Neural progenitor cell (in vitro differentiated cells): ENCODE results near the gene P3H3. TPM values are rescaled to one million over a fixed set of nuclear protein-coding genes. Genes with fewer than 3 reads are reported as not detected.
A peak's percentile ranks its signal among the peaks of the same experiment; 100 is the strongest.

Experiments used
- DNase-seq: peaks from one replicate; pipeline ENCODE4 v3.0.0-alpha.2; 2016; ENCODE audit warnings: low spot score
- H2AFZ ChIP-seq: fragments of 200-600 bp; sonication (generic); replicated peaks from 2 replicates; pipeline ENCODE4 v1.6.1; 2016; ENCODE audit warnings: antibody characterized with exemption
- H3F3A ChIP-seq: fragments of 200-600 bp; sonication (generic); 2 replicates; pipeline ENCODE4 v1.6.1; 2016; ENCODE audit warnings: antibody characterized with exemption, low read depth
- H3K27ac ChIP-seq: fragments of 200-600 bp; sonication (generic); 2 replicates; pipeline ENCODE4 v1.5.1; 2016; ENCODE audit warnings: mild to moderate bottlenecking
- H3K27me3 ChIP-seq: fragments of 200-600 bp; sonication (generic); 2 replicates; pipeline ENCODE4 v1.6.1; 2016; ENCODE audit warnings: mild to moderate bottlenecking, moderate library complexity
- H3K36me3 ChIP-seq: fragments of 200-600 bp; sonication (generic); 2 replicates; pipeline ENCODE4 v1.5.1; 2016
- H3K4me1 ChIP-seq: fragments of 200-600 bp; sonication (generic); 2 replicates; pipeline ENCODE4 v1.6.1; 2016; ENCODE audit warnings: mixed run types
- H3K4me2 ChIP-seq: fragments of 200-600 bp; sonication (generic); 2 replicates; pipeline ENCODE4 v1.6.1; 2016
- H3K4me3 ChIP-seq: fragments of 200-600 bp; sonication (generic); 2 replicates; pipeline ENCODE4 v1.5.1; 2016
- H3K79me2 ChIP-seq: fragments of 200-600 bp; sonication (generic); 2 replicates; pipeline ENCODE4 v1.6.1; 2016; ENCODE audit warnings: low read depth
- H3K9ac ChIP-seq: fragments of 200-600 bp; sonication (generic); 2 replicates; pipeline ENCODE4 v1.6.1; 2016
- H3K9me3 ChIP-seq: fragments of 200-600 bp; sonication (generic); 2 replicates; pipeline ENCODE4 v1.5.1; 2016; ENCODE audit warnings: low read depth
- H4K20me1 ChIP-seq: fragments of 200-600 bp; sonication (generic); 2 replicates; pipeline ENCODE4 v1.6.1; 2016; ENCODE audit warnings: low read depth
- H3K27ac Mint-ChIP-seq: 3 replicates; pipeline ENCODE4 v1.8.0; 2021; ENCODE audit warnings: mixed read lengths
- H3K27me3 Mint-ChIP-seq: 2 replicates; pipeline ENCODE4 v1.8.0; 2022; ENCODE audit warnings: low read depth, mild to moderate bottlenecking, inconsistent platforms, moderate library complexity, mixed read lengths; ENCODE audit not compliant: insufficient read depth
- H3K36me3 Mint-ChIP-seq: 3 replicates; pipeline ENCODE4 v1.8.0; 2021; ENCODE audit warnings: mixed read lengths
- H3K4me1 Mint-ChIP-seq: 3 replicates; pipeline ENCODE4 v1.8.0; 2021; ENCODE audit warnings: mixed read lengths
- H3K4me3 Mint-ChIP-seq: 3 replicates; pipeline ENCODE4 v1.8.0; 2021; ENCODE audit warnings: mild to moderate bottlenecking, moderate library complexity, mixed read lengths
- H3K9me3 Mint-ChIP-seq: 3 replicates; pipeline ENCODE4 v1.8.0; 2020; ENCODE audit warnings: mixed read lengths
- CTCF ChIP-seq: fragments of 200-600 bp; sonication (generic); IDR thresholded peaks from 2 replicates; pipeline ENCODE4 v1.5.1; 2017; ENCODE audit warnings: antibody characterized with exemption, mild to moderate bottlenecking
- EZH2 ChIP-seq: fragments of 200-600 bp; sonication (generic); IDR thresholded peaks from 2 replicates; pipeline ENCODE4 v1.6.1; 2017; ENCODE audit warnings: antibody characterized with exemption, mild to moderate bottlenecking, moderate library complexity
- EZH2phosphoT487 ChIP-seq: fragments of 200-600 bp; sonication (generic); IDR thresholded peaks from 2 replicates; pipeline ENCODE4 v1.6.1; 2017; ENCODE audit warnings: antibody characterized with exemption
- total RNA-seq: library from RNA; depleted of rRNA; stranded (reverse); fragments of >200 nt; gene quantifications from 2 replicates; pipeline ENCODE4 v1.2.3, GENCODE V29; 2015; ENCODE audit warnings: low replicate concordance

Gene P3H3
- total RNA-seq, 1 donor from 2014 or later, result 14.1 TPM

- Histone ChIP-seq H3K9me3 (no peaks in the 10 kb centered on the region), H4K20me1 (no peaks in the 10 kb centered on the region), H3F3A (peaks cover 30% of the 10 kb centered on the region), H3K4me3 (no peak overlapping the region), H3K4me1 (peaks cover 40% of the 10 kb centered on the region), H3K4me2 (no peak overlapping the region), H3K36me3 (no peaks in the 10 kb centered on the region), H2AFZ (no peak overlapping the region), H3K27me3 (no peaks in the 10 kb centered on the region), H3K79me2 (no peaks in the 10 kb centered on the region), H3K27ac (no peak overlapping the region), H3K9ac (no peak overlapping the region)
- Mint-ChIP-seq H3K27me3 (peaks cover 14% of the 10 kb centered on the region), H3K9me3 (no peaks in the 10 kb centered on the region), H3K4me1 (peaks cover 38% of the 10 kb centered on the region), H3K4me3 (no peak overlapping the region), H3K36me3 (peaks cover 13% of the 10 kb centered on the region), H3K27ac (peak overlapping the region; percentile 57)
- TF ChIP-seq EZH2 (no peak), EZH2phosphoT487 (no peak), CTCF (no peak)
- DNase-seq, result no peak
Observed at GRCh38 chr12:6780573-6780972, 47.6 kb upstream of the P3H3 start.

- Histone ChIP-seq H3K79me2 (no peaks in the 10 kb centered on the region), H3F3A (peaks cover 40% of the 10 kb centered on the region), H3K27me3 (no peaks in the 10 kb centered on the region), H3K4me2 (no peak overlapping the region), H4K20me1 (no peaks in the 10 kb centered on the region), H3K27ac (no peak overlapping the region), H2AFZ (no peak overlapping the region), H3K4me3 (no peak overlapping the region), H3K36me3 (no peaks in the 10 kb centered on the region), H3K4me1 (peaks cover 50% of the 10 kb centered on the region), H3K9me3 (no peaks in the 10 kb centered on the region), H3K9ac (no peak overlapping the region)
- peaks cover 5% of the 10 kb centered on the region for H3K36me3 Mint-ChIP-seq
- H3K27me3 Mint-ChIP-seq, result peaks cover 10% of the 10 kb centered on the region
- no peak for DNase-seq
- H3K9me3 Mint-ChIP-seq, result no peaks in the 10 kb centered on the region
- no peak overlapping the region for H3K4me3 Mint-ChIP-seq
- H3K4me1 Mint-ChIP-seq, result peaks cover 48% of the 10 kb centered on the region
- peak overlapping the region; percentile 13 for H3K27ac Mint-ChIP-seq
- TF ChIP-seq EZH2phosphoT487 (no peak), CTCF (no peak), EZH2 (no peak)
Observed at GRCh38 chr12:6782119-6782518, 46.1 kb upstream of the P3H3 start.

GRCh38 chr12:6782850-6783566, 45.2 kb upstream of the P3H3 start:
- H2AFZ ChIP-seq, result no peak overlapping the region
- peak overlapping the region; percentile 19 for H3K27ac Mint-ChIP-seq
- H3K27me3 ChIP-seq, result no peaks in the 10 kb centered on the region
- no peak for DNase-seq
- H3K79me2 ChIP-seq, result no peaks in the 10 kb centered on the region
- H4K20me1 ChIP-seq, result no peaks in the 10 kb centered on the region
- peaks cover 8% of the 10 kb centered on the region for H3K27me3 Mint-ChIP-seq
- H3K9me3 Mint-ChIP-seq, result no peaks in the 10 kb centered on the region
- no peaks in the 10 kb centered on the region for H3K9me3 ChIP-seq
- TF ChIP-seq EZH2phosphoT487 (no peak), CTCF (no peak), EZH2 (no peak)
- peaks cover 44% of the 10 kb centered on the region for H3K4me1 Mint-ChIP-seq
- H3K9ac ChIP-seq, result no peak overlapping the region
- H3K4me1 ChIP-seq, result peaks cover 47% of the 10 kb centered on the region
- H3K4me2 ChIP-seq, result no peak overlapping the region
- H3K4me3 Mint-ChIP-seq, result no peak overlapping the region
- no peak overlapping the region for H3K27ac ChIP-seq
- H3K4me3 ChIP-seq, result no peak overlapping the region
- H3F3A ChIP-seq, result peaks cover 36% of the 10 kb centered on the region
- no peaks in the 10 kb centered on the region for H3K36me3 Mint-ChIP-seq
- no peaks in the 10 kb centered on the region for H3K36me3 ChIP-seq
